HG03139 (cell line): Measurements from ENCODE around the gene NAA60.
"Not testable (repeated sequence)": the region's sequence is repeated elsewhere in the genome, so short reads cannot be mapped to it uniquely, and the experiment has no call there.

ENCODE experiments used
- ATAC-seq: cut with Tn5 transposase; IDR thresholded peaks from one replicate; pipeline ENCODE4 v1.9.1; 2021; ENCODE audit not compliant: unreplicated experiment

Gene NAA60

GRCh38 chr16:3461151-3461550 lies 17.7 kb downstream of the NAA60 start:
- no peak for ATAC-seq

DNA sequence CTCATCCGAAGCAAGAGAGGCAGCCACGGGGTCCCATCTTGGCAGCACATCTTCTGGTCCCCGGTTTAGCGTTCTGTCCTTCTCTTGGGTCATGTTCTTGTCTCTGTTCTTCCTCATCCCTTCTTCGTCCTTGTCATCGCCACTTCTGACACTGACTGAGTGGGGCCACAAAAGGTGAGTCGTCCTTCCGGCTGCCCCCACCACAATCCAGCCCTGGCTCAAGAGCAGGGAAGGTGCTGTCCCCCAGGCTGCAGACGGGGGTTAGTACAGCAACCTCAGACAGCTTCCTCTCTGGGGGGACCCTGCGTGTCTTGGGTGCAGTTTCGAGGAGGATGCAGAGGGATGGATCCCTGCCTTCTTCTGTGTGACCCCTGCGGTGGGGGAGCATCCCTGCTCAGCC lies 21.8 kb downstream of the NAA60 start:
- no peak for ATAC-seq

DNA sequence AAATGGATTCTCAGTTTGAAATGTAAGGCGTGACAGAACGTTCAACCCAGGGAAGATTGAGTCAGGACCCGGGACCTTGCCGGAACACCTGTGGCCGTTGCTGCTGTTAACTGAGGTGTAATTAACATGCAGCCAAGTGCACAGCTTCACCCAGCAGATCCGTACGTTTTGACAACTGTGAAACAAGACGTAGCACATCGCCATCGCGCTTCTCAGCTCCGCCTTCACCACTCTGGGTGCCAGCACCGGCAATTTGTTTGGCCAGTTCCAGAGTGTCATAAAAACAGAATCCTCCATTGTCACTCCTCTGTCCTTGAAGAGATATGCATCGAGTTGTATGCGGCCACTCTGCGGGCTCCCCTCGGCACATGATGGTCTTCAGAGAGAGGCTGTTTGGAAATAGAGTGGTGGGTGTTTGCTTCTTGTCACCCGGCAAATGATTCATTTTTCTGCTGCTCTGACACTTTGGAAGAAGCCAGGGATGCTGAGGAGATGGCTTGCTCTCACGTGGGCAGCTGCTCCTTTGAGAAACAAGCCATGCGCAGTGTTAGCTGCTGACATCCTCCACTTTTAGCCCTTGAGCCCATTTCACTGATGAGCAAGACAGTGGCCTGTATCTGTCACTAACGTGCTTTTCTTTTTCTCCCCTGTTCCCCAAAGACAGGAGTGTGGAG lies 22.6 kb downstream of the NAA60 start:
- no peak for ATAC-seq

GRCh38 chr16:3467182-3467581 lies 23.7 kb downstream of the NAA60 start:
- no peak for ATAC-seq

- no peak for ATAC-seq
Measured at GRCh38 chr16:3467921-3468320, 24.4 kb downstream of the NAA60 start.

DNA sequence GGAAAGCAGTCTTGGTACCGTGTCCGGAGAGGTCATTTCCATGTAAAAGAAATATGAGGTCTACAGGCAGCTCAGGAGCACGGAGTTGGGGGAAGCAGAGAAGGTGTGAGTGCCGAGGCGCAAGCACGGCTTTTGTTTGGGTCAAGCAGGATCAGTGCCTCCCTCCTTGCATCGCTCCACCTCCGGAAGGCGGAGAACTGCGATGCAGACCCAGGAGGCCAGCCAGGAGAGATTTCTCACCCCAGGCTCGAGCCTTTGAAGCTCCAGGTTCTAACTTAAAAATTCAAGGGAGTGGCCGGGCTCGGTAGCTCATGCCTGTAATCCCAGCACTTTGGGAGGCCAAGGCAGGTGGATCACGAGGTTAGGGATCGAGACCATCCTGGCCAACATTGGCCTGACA lies 25.0 kb downstream of the NAA60 start:
- no peak for ATAC-seq

GRCh38 chr16:3469736-3470135 lies 26.3 kb downstream of the NAA60 start:
- no peak for ATAC-seq

- ATAC-seq, result no peak
Measured at GRCh38 chr16:3470723-3471122, 27.2 kb downstream of the NAA60 start.

DNA sequence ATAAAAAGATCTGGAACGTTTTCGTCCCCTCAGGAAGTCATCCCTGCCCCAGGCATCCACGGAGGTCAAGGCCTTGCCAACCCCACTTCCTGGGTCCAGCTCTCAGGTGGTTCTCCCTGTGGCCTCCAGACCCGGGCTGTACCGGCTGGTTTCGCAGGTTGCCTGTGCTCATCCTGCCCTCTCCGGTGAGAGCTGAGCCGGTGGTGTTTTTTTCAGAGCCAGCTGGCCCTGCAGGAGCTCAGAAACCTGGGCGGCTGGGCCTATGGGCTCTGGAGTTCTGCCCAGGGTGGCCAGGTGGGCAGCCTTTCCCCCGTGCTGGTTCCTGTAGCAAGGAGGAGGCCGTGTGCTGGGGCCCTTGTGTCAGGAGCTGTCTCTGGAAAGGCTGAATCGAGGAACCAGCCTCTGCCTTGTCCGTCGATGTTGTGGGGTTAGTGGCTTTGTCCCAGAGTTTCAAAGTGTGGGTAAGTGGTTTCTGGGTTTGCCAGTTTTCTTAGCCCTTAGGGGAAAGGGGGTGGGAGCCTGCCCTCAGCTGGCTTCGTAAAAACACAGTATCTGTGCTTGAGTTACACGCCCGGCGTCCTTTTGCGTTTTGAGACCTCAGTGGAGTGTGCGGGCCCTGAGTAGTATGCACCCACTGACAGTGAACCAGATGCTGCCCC lies 28.2 kb downstream of the NAA60 start:
- ATAC-seq, result no peak

DNA sequence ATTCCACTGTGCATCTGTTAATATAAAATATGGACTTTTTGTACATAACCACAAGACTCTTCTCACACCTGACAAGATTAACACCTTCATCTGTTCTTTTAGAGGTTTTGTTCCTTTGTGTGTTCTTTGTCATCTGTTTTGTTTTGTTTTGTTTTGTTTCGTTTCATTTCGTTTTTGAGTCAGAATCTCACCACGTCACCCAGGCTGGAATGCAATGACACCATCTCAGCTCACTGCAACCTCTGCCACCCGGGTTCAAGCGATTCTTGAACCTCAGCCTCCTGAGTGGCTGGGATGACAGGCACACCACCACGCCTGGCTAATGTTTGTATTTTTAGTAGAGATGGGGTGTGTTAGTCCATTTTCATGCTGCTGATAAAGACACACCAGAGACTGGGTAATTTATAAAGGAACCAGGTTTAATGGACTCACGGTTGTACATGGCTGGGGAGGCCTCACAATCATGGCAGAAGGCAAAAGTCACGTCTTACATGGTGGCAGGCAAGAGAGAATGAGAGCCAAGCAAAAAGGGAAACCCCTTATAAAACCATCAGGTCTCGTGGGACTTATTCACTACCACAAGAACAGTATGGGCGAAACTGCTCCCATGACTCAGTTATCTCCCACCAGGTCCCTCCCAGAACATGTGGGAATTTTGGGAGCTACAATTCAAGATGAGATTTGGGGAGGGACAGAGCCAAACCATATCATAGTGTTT lies 29.6 kb downstream of the NAA60 start:
- ATAC-seq, result no peak

- not testable (repeated sequence) for ATAC-seq
Measured at GRCh38 chr16:3473596-3473943, 30.1 kb downstream of the NAA60 start.

- ATAC-seq, result no peak
Measured at GRCh38 chr16:3474136-3474779, 30.8 kb downstream of the NAA60 start.

GRCh38 chr16:3474870-3475269 lies 31.4 kb downstream of the NAA60 start:
- not testable (repeated sequence) for ATAC-seq

GRCh38 chr16:3475604-3476375 lies 32.3 kb downstream of the NAA60 start:
- ATAC-seq, result no peak

DNA sequence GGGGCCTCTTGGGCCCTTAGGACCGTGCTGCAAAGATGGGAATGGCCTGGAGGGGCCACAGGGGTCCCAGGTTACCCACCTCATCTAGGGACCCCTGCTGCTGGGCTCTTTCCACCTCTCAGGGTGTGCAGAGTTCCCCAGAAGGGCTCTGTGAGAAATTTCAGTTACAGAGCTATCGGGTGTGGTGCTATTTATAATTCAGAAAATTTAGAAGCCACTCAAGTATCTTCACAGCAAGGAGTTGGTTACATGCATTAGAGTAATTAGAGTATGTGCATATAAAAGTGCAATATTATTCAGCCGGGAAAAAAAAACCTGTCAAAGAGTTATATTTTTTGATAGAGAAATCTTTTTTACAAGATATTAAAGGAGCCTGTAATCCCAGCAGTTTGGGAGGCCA lies 32.9 kb downstream of the NAA60 start:
- ATAC-seq, result no peak

DNA sequence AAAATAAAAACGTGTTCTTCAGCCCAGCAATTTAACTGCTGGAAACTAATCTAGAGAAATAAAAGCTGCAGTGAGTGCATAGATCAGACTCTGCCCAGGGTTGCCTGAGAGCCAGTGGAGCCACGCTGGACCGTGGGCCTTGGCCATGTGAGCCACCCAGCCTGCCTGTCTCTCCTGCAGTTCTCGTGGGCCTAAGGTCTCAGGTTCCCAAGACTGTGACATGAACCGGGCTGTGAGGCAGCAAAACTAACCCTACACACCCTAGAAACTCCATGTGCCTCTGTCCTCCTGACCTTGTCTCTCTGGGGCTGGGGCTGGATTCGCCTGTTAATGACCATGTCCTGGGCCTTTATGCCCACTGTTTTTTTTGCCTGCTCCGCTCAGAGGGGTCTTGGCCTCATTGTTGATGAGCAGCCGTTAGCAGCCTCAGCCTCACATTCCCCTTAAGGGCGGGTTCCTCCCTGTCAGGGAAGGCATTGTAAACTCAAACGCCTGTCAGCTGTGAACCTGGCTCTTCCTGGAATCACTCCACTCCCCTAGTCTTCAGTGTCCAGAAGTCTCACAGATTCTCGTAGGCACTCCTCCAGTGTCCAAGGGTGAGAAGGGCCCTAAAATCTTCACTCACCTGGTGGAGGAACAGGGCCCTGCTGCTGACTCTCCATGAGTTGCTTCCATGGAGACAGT lies 34.9 kb downstream of the NAA60 start:
- ATAC-seq, result no peak

DNA sequence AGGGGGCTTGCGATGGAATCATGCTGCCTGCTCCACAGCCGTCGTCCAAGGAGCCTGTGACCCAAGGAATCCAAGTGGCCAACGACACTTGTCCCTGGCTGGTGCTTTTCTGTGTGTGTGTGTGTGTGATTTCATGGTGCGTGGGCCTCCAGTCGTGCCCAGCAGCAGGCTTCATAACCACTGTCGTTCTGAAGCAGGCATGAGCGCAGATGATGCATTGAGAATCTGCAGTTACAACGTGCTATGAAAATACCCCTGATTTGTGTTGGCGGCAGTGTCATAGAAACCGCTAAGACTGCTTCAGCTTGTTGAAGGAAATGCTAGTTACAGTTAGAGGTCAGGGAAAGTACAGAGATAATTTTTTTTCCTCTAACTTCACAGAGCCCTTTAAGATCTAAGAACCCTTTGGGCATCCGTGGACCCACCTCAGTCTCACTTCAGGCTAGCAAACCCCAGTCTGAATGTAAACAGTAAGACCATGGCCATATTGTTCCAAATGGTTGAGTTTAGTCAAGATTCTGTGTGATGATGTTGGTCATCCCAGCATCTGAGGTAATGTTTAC lies 36.3 kb downstream of the NAA60 start:
- no peak for ATAC-seq

- ATAC-seq, result no peak
Measured at GRCh38 chr16:3480901-3481695, 37.6 kb downstream of the NAA60 start.
